Psoas muscle (tissue), 8 donors: Measurements from ENCODE around the gene DENND1A. TPM values are rescaled to one million over a fixed set of nuclear protein-coding genes. Genes with fewer than 3 reads are reported as not detected.
"Not testable (repeated sequence)": the region's sequence is repeated elsewhere in the genome, so short reads cannot be mapped to it uniquely, and the experiment has no call there.

Experiments
- ATAC-seq, 4 donors: fragments of 200-7000 bp; cut with Tn5 transposase; one replicate each; pipeline ENCODE4 v1.9.1; 2020; ENCODE audit warnings: moderate library complexity in 3 of 4, mild to moderate bottlenecking in 2 of 4
- DNase-seq, 2 donors: peaks; one replicate each; pipeline ENCODE4 v3.0.0-alpha.2; 2020
- H3K27ac ChIP-seq: fragments of 200-600 bp; one replicate; pipeline ENCODE4 v1.8.0; 2022
- H3K27me3 ChIP-seq, 3 donors: fragments of 200-600 bp in 1 of 3; one replicate each; pipeline versions ENCODE4 v1.6.1 to v1.8.0; 2013 to 2022; ENCODE audit warnings: low read length in 2 of 3, mild to moderate bottlenecking in 2 of 3, moderate library complexity in 1 of 3; ENCODE audit not compliant: insufficient read depth in 3 of 3
- H3K36me3 ChIP-seq, 2 donors: fragments of 200-600 bp in 1 of 2; one replicate each; pipeline versions ENCODE4 v1.6.1 to v1.8.0; 2013 to 2022; ENCODE audit warnings: low read depth in 1 of 2, mild to moderate bottlenecking in 1 of 2, moderate library complexity in 1 of 2; ENCODE audit not compliant: insufficient read depth in 1 of 2
- H3K4me1 ChIP-seq: fragments of 200-600 bp; one replicate; pipeline ENCODE4 v1.8.0; 2022
- H3K4me3 ChIP-seq: fragments of 200-600 bp; one replicate; pipeline ENCODE4 v1.8.0; 2022; ENCODE audit warnings: mild to moderate bottlenecking
- H3K9me3 ChIP-seq: fragments of 200-600 bp; one replicate; pipeline ENCODE4 v1.8.0; 2022
- CTCF ChIP-seq: fragments of 200-600 bp; IDR thresholded peaks from one replicate; pipeline ENCODE4 v1.8.0; 2022; ENCODE audit warnings: antibody characterized with exemption
- WGBS, 3 donors: extraction: QIAGEN DNeasy Blood & Tissue Kit; methylation state at CpG; one replicate each; pipeline versions ENCODE4 v1.1.6 to v1.1.7; 2013; 5-methylcytosine and 5-hydroxymethylcytosine counted together
- intact Hi-C, 2 donors: fragments of 100-400 bp; cut with DNase I; formaldehyde crosslinking; loops; one replicate each; pipeline versions ENCODE4 v1.11.0 to v1.14.2; 2022
- polyA plus RNA-seq, 3 donors: library from polyadenylated mRNA; stranded (reverse); fragments of 200-250 nt; gene quantifications; one replicate each; pipeline ENCODE4 v1.2.3, GENCODE V29; 2013
- total RNA-seq, 4 donors: library from RNA; stranded (reverse); fragmentation: NEBNext Ultra II Directional in 2 of 4; extraction: Animal tissue kit (Norgen Biotek cat#: 25700) in 2 of 4; gene quantifications; one replicate each; pipeline versions ENCODE4 v1.2.1 to v1.2.4, GENCODE V29; 2021 to 2023
- donor health status: healthy with polysubstance abuse.
- donor health status: DM: no; HTN: no; CAD: no; lungs with moderate emphysema.
- donor health status: Bipolar disorder and iron deficiency.
- donor health status: healthy.
- donor health status: DM: yes; HTN: yes; CAD: no.
- donor health status: DM: no; HTN: no; CAD: no.
- donor health status: DM: no; HTN: no; CAD: no.
- donor health status: DM: yes; HTN: yes; CAD: no.

Gene DENND1A
- total and polyA plus RNA-seq, 7 donors, result 6.1 to 17.3 (median 13.9) TPM

- H3K27ac ChIP-seq, result no peak overlapping the region
- H3K4me3 ChIP-seq, result no peak overlapping the region
- TF ChIP-seq CTCF, result no peak
- no peak for ATAC-seq
- H3K4me1 ChIP-seq, result no peaks in the 10 kb centered on the region
- intact Hi-C loops, result no loop called here
- H3K27me3 ChIP-seq, result no peaks in the 10 kb centered on the region
- H3K36me3 ChIP-seq, result no peaks in the 10 kb centered on the region
- WGBS, 3 donors, result 62 to 67% (median 64%) methylated on average over 8 of the region's 8 CpGs
- no peaks in the 10 kb centered on the region for H3K9me3 ChIP-seq
- no peak for DNase-seq
Measured at GRCh38 chr9:123946101-123946821, 16.3 kb upstream of the DENND1A start.

GRCh38 chr9:123945532-123945931 is 15.6 kb upstream of the DENND1A start:
- ATAC-seq (no peak), DNase-seq (no peak)
- Histone ChIP-seq H3K4me1 (no peaks in the 10 kb centered on the region), H3K9me3 (no peaks in the 10 kb centered on the region), H3K36me3 (no peaks in the 10 kb centered on the region), H3K27ac (no peak overlapping the region), H3K4me3 (no peak overlapping the region), H3K27me3 (no peaks in the 10 kb centered on the region)
- intact Hi-C loops, result no loop called here
- no peak for TF ChIP-seq CTCF
- WGBS, 3 donors, result 85 to 87% (median 86%) methylated on average over 12 of the region's 12 CpGs

GRCh38 chr9:123944464-123944863 is 14.5 kb upstream of the DENND1A start:
- WGBS, 3 donors, result 93 to 96% (median 95%) methylated on average over 8 of the region's 8 CpGs
- H3K4me3 ChIP-seq, intact Hi-C loops: not testable (repeated sequence)

GRCh38 chr9:123943671-123944070 is 13.7 kb upstream of the DENND1A start:
- WGBS, 3 donors, result 91 to 97% (median 96%) methylated on average over 2 of the region's 2 CpGs
- Histone ChIP-seq H3K27me3 (no peaks in the 10 kb centered on the region), H3K9me3 (no peaks in the 10 kb centered on the region), H3K36me3 (no peaks in the 10 kb centered on the region), H3K4me1 (no peaks in the 10 kb centered on the region), H3K4me3 (no peak overlapping the region), H3K27ac (no peak overlapping the region)
- no peak for TF ChIP-seq CTCF
- intact Hi-C loops, result no loop called here
- DNase-seq, result no peak
- ATAC-seq, result no peak

More at GRCh38 chr9:123944464-123944863, 14.5 kb upstream of the DENND1A start:
- not testable (repeated sequence) for H3K27me3 ChIP-seq, H3K4me1 ChIP-seq, H3K27ac ChIP-seq, ATAC-seq, DNase-seq, H3K36me3 ChIP-seq, H3K9me3 ChIP-seq

GRCh38 chr9:123942542-123942941 is 12.6 kb upstream of the DENND1A start:
- Histone ChIP-seq H3K4me3 (no peak overlapping the region), H3K9me3 (no peaks in the 10 kb centered on the region), H3K4me1 (no peaks in the 10 kb centered on the region), H3K27ac (no peak overlapping the region), H3K27me3 (no peaks in the 10 kb centered on the region), H3K36me3 (no peaks in the 10 kb centered on the region)
- DNase-seq (no peak), ATAC-seq (no peak)
- TF ChIP-seq CTCF, result no peak
- intact Hi-C loops, result no loop called here
- 70 to 77% (median 76%) methylated on average over 10 of the region's 10 CpGs for WGBS, 3 donors
